Endothelial cell of hepatic sinusoid (primary cell): ENCODE data around the gene TFCP2L1.
"Not testable (repeated sequence)": the region's sequence is repeated elsewhere in the genome, so short reads cannot be mapped to it uniquely, and the experiment has no call there.

Experiments used
- in situ Hi-C: cut with HindIII; loops from 2 replicates; pipeline ENCODE4 v1.10.0; 2017; ENCODE audit warnings: low sequenced_read_pairs

Gene TFCP2L1, protein sequence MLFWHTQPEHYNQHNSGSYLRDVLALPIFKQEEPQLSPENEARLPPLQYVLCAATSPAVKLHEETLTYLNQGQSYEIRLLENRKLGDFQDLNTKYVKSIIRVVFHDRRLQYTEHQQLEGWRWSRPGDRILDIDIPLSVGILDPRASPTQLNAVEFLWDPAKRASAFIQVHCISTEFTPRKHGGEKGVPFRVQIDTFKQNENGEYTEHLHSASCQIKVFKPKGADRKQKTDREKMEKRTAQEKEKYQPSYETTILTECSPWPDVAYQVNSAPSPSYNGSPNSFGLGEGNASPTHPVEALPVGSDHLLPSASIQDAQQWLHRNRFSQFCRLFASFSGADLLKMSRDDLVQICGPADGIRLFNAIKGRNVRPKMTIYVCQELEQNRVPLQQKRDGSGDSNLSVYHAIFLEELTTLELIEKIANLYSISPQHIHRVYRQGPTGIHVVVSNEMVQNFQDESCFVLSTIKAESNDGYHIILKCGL

DNA sequence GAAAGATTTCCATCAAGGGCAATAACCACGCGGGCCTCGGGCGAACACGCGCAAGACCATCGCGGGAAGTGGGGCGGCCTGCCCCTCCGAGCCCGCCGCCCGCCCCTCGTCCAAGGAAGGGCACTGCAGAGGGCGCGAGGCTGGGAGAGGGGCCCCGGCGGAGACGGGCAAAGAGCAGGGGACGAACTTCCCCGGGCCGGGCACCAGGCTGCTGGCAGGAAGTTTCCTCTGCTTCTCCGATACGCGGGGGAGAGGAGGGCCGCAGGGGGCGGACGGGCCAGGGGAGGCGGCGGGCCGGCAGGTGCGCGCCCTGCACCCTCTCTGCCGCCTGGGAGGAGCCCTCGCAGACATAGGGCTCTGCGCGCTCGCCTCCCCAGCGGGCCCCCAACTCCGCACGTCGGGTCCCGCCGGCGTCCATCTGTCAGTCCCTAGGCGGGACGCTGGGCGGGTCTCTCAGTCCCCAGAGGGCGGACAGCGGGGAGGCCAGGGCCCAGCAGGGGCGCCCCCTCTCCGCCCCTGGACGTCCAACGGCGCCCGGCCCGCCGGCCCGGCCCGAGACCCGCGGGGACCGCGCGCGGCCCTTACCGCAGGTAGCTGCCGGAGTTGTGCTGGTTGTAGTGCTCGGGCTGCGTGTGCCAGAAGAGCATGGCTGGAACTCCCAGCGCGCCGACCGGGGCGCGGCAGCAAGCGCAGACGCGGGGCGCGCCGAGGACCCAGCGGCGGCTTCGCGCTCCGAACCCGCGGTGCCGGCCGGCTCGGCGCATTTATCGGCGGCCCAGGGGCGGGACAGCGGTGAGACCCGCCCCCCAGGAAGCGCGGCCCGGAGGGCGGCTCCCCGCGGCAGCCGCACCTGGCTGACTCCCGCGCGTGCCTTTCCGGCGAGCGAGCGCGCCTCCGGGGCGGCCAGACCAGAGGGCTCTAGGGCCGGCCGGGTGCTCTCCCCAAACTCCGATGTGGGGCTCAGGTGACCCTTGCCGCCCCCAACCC is at the start of gene TFCP2L1:
Gene TFCP2L1, minus strand, starts transcription at position 740 of the 987 bp plus-strand sequence. Its CDS starts 93 bp downstream, at position 647.
- in situ Hi-C loops, result no loop called here

DNA sequence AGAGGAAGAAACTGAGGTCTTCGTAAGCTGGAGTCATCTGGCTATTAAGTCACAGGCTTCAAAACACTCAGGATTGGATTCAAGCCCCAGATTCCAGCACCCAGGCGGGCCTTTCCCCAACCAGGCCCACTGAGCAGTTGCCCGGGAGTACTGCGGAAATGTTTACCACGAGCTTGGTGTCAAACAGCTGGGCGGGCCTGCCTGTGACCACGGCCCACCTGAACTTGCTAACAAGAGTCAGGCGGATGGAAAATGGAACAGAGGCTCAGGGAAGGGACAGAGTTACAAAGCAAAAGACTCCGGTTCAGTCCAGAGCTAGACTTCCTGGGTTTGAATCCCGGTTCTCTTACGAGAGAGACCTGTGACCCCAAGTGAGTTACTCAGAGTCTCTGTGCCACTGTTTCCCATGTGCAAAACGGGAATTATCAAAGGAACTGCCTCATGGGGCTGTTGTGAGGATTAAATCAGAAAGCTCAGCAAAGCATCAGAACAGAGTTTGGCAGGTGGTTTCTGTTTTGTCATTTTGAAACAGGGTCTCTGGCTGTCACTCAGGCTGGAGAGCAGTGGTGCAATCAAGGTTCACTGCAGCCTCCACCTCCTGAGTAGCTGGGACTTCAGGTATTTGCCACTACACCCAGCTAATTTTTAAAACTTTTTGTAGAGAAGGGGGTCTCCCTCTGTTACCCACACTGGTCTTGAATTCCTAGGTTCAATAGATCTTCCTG is 49.0 kb upstream of the TFCP2L1 start:
- in situ Hi-C loops, result no loop called here

DNA sequence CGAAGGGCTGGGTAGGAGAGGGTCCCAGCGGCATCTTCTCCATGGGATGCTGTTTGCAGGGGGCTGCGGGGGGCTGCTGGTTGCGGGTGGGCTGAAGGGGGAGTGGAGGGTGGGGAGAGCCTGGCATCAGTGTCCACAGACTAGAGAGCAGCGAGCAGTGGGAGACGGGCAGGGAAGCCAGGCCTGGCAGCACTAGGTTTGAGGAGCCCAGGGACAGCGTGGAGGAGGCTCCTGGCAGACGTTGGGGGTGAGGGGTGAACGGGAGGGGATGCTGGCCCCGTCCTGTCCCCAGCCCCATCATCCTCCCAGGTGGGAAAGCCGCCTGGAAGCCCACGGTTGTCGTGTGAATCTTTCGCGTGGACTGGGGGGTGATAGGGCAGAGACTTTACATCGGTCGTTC is 48.2 kb upstream of the TFCP2L1 start:
- in situ Hi-C loops, result no loop called here

DNA sequence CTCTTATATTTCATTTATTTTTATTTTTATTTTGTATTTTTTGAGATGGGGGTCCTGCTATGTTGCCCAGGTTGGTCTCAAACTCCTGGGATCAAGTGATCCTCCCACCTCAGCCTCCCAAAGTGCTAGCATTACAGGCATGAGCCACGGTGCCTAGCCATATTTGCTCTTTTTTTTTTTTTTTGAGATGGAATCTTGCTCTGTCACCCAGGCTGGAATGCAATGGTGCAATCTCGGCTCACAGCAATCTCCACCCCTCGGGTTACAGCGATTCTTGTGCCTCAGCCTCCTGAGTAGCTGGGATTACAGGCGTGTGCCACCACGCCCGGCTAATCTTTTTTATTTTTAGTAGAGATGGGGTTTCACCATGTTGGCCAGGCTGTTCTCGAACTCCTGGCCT is 46.3 kb upstream of the TFCP2L1 start:
- in situ Hi-C loops, result not testable (repeated sequence)

DNA sequence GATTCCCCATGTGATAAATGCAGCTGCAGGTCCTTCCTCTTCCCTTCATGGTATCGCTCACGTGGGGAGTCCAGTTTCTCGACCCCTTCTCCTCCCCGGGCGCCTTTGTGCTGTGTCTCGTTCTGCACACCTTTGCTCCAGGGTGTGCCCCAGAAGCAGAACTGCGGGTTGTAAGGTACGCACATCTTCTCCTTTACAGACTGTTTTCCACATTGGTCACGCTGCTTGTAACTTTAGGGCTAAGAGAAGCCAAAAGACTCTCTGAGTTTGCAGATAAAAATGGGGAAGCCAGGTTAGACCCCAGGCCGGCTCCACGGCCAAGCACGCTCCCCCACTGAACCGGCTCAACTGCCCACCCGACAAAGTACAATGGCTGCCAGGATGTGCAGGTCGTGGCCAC is 45.9 kb upstream of the TFCP2L1 start:
- in situ Hi-C loops, result no loop called here

DNA sequence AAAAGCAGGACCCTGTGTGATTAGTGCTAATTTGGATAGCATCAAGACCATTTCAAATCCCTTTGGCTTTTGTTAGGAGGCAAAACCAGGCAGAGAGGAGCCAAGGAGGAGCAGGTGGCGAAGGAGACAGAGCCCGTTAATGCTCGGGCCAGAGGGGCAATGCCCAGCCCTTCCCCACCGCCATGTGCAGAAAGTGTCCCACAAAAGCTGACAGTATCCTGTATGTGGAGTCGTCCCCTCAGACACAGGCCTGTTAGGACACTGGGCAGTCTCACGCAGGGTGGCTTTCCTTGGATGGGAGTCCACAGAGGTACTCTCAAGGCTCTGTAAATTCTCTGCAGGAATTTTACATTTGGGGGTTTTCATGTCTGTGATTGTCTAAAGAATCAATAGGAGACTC is 44.8 kb upstream of the TFCP2L1 start:
- in situ Hi-C loops, result no loop called here

DNA sequence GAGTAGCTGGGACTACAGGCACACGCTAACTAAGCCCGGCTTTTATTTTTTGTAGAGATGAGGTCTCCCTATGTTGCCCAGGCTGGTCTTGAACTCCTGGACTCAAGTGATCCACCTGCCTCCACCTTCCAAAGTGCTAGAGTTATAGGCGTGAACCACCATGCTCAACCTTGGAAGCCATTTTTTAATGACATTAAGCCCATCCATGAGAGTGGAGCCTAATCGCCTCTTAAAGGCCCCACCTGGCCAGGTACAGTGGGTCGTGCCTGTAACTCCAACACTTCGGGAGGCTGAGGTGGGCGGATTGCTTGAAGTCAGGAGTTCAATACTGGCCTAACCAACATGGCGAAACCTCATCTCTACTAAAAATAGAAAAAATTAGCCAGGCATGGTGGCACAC is 41.6 kb upstream of the TFCP2L1 start:
- in situ Hi-C loops, result no loop called here

DNA sequence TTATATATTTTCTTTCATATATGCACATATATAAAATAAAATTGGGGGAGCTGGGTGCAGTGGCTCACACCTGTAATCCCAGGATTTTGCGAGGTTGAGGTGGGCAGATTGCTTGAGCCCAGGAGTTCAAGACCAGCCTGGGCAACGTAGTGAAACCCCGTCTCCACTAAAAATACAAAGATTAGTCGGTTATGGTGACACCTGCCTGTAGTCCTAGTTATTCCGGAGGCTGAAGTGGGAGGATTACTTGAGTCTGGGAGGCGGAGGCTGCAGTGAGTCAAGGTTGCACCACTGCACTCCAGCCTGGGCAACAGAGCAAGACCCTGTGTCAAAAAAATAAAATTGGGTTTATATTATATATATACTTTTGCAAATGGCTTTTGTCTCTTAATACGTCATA is 39.6 kb upstream of the TFCP2L1 start:
- in situ Hi-C loops, result no loop called here

DNA sequence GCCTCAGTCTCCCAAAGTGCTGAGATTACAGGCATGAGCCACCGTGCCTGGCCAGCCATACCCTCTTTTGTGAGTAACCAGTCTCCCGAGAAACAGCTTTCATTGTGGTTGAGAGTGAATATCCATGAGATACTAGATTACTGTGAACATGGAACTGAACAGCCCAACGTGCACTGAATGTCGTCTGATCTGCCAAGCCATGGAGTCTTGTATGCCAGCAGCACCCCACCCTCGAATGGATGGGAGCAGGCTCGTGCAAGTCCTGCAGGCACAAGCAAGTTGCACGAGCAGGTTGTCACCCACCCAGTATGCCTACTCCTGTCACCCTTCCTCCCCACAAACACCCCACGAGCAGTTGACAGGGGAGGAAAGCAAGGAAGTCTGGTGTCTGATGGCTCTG is 36.5 kb upstream of the TFCP2L1 start:
- in situ Hi-C loops, result no loop called here

DNA sequence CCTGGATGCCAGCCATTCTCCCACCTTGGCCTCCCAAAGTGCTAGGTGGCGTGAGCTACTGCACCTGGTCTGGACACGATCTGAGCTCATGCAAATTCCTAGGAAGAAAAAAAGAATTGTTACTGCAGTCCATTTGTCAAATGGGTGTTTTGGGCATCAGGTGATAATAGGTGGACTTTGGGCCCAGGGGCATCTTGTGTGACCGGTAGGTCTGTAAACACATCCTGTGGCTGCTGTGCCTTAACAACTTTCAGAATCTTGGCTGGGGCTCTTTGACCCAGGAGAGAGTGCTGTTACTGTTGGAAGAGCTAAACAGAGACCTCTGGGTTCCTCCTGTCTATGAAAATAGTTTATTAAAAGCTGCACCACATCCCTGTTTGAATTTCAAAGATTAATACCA is 34.9 kb upstream of the TFCP2L1 start:
- in situ Hi-C loops, result no loop called here

DNA sequence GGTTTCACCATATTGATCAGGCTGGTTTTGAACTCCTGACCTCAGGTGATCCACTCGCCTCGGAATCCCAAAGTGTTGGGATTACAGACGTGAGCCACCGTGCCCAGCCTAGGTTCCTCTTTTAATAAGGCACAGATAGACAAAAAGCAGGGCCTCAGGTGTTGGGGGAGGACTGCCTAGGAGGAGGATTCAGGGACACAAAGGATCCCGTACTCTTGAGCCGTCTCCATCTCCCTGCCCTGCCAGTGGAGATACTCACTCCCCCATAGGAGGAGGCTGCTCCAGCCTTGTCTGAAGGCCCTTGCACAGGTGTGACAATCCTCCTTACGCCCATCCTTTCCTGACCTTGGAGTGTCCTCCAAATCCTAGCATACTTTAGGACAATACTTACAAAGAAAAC is 32.0 kb upstream of the TFCP2L1 start:
- in situ Hi-C loops, result no loop called here

DNA sequence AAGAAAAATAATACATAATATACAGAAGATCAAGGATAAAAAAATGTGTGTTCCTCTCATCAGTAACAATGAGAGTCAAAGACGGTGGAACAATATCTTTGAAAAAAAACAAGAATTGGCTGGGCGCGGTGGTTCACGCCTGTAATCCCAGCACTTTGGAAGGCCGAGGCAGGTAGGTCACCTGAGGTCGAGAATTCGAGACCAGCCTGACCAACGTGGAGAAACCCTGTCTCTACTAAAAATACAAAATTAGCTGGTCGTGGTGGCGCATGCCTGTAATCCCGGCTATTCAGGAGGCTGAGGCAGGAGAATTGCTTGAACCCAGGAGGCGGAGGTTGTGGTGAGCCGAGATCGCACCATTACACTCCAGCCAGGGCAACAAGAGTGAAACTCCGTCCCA is 28.7 kb upstream of the TFCP2L1 start:
- in situ Hi-C loops, result not testable (repeated sequence)

DNA sequence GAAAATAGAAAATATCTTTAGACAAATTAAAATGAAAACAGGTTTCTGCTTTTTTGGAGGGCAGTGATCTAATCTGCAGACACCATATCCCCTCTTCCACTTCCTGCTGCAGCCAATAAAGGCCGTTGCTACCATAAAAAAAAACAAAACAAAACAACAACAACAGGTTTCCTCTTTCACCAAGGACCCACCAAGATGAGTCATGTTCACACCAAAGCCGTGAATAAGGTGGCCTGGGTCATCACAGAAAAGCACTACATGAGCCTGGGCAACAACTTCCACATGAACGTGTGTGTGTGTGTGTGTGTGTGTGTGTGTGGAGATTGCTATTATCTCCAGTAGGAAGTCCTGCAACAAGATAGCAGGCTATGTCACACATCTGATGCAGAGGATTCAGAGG is 24.8 kb upstream of the TFCP2L1 start:
- in situ Hi-C loops, result no loop called here

DNA sequence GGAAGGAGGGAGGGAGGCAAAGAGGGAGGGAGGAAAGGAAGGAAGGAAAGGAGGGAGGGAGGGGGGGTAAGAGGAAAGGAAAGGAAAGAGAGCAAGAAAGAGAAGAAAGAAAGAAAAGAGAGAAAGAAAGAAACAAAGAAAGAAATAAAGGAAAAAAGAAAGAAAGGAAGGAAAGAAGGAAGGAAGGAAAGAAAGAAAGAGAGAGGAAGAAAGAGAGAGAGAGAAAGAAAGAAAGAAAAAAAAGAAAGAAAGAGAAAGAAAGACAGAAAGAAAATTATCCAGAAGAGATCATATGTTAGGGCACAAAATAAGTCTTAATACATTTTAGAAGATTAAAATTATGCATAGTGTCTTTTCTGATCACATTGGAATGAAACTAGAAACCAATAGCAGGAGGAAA is 24.3 kb upstream of the TFCP2L1 start:
- in situ Hi-C loops, result no loop called here

DNA sequence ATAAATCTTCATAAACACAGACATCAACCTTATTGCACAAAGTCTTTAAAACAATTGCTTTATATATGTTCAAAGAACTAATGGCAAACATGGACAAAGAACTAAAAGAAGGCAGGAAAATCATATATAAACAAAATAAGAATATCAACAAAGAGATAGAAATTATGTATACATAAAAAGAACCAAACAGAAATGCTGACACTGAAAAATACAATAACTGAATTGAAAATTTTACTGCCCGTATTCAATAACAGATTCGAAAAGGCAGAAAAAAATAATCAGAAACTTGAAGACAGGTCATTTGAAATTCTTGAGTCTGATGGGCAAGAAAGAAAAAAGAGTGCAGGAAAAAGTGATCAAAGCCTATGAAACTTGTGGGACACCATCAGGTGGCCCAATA is 22.0 kb upstream of the TFCP2L1 start:
- in situ Hi-C loops, result no loop called here

DNA sequence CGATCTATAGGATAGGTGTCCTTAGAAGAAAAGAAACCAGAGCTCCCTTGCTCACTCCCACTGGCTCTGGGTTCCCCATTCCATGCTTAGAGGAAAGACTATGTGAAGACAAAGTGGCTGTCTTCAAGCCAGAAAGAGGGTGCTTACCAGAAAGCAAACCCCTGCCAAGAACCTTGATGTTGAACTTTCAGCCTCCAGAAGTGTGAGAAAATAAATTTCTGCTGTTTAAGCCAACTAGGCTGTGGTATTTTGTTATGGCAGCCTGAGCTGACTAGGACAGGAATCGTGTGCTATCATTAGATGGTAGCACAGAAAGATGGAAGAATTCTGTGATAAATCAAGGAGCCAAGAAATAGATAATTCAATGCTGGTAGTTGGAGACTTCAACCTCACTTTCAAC is 19.9 kb upstream of the TFCP2L1 start:
- in situ Hi-C loops, result no loop called here

DNA sequence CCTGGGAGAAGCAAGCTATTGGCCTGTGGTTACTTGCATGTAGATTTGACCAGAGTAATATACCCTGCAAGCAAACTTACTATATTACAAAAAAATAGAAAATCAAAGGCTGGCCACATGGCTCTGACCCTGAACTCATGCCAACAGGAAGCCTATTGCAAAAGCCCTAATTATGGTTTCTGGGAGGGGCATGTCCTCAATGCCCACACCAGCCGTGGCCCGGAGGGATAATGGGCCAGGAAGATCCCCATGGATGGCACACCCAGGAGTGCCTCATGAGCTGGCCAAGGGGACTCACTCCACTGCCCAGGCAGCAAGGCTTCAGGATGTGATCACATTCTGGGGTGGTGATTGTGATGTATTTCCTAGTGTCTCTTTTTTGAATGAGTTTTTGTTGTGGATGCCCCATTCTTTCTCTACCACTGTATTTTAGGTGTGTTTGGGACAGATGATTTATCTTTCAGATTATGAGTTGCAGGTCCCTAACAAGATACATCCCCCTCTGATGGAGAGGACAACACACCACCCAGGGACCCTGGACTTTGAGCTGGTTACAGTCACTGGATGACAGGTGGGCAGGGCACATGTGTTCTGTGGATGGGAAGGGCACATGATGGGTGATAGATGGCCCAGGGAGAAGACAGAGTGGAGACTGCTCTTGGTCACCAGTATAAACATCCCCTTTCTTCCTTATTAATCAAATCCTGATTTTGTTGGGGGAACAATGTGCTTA is 18.7 kb upstream of the TFCP2L1 start:
- in situ Hi-C loops, result no loop called here

DNA sequence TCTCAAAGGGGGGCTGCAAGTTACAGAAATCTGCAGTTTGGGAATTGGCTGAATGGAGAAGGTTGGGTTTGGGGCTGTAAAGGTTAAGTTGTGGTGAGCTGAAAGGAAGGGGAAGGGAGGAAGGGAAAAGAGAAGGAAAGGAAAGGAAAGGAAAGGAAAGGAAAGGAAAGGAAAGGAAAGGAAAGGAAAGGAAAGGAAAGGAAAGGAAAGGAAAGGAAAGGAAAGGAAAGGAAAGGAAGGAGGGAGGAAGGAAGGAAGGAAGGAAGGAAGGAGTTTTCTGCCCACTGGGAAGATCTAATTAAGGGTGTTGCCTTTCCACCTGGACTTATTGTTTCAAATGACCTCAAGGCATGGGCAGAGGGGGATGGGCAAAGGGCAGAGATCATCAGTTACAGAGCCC is 16.2 kb upstream of the TFCP2L1 start:
- in situ Hi-C loops, result not testable (repeated sequence)

DNA sequence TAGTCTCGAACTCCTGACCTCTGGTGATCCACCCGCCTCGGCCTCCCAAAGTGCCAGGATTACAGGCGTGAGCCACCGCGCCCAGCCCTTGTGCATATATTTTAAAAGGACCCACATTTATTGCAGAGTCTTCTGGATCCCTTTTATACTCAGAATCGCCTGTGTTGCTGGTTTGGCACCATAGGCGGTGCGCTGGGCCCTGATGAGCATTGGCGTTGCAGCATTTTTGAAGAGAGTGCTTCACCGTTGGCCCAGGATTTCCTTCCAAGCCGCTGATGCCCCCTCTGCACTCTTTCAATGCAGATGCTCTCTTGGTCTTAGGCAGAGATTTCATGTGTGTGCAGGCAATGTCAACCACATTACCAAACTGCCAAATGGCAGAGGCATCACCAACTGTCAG is 13.5 kb upstream of the TFCP2L1 start:
- in situ Hi-C loops, result loop anchor here (5.0 kb wide), 2 partner anchors 51 to 96 kb away; no protein-coding TSS in a partner anchor

DNA sequence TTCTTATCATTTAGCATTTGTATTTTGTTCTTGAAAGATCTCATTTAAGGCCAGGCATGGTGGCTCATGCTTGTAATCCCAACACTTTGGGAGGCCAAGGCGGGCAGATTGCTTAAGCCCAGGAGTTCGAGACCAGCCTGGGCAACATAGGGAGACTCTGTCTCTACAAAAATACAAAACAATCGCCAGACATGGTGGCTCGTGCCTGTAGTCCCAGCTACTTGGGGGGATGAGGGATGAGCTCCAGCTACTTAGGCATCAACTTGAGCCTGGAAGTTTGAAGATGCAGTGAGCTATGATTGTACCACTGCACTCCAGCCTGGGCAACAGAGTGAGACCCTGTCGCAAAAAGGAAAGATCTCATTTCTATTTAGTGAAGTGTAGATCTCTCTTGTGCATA is 12.9 kb upstream of the TFCP2L1 start:
- in situ Hi-C loops, result loop anchor here (5.0 kb wide), 2 partner anchors 51 to 96 kb away; no protein-coding TSS in a partner anchor
